ENCODE measurements around the gene RASL11A.

Gene RASL11A

GRCh38 chr13:27273658-27274425 lies 3.2 kb downstream of the RASL11A start:
- ChIA-PET POLR2A (no interaction called here), CTCF (interaction anchor here (1.1 to 4.0 kb wide), 6 partner anchors 11 to 302 kb away, joined by 3 to 24 read pairs (median 6); no protein-coding TSS in a partner anchor)
- no peak for TF ChIP-seq CTCF (IDR thresholded peaks at IDR 0.05; ENCODE audit: control extremely low read depth, extremely low read depth, low read depth, missing control alignments)
- DNase-seq (ENCODE audit: extremely low spot score), result no peak

GRCh38 chr13:27274631-27275030 lies 4.0 kb downstream of the RASL11A start:
- CTCF ChIA-PET, result interaction anchor here (1.0 to 2.1 kb wide), 11 partner anchors 8 to 328 kb away, joined by 3 to 10 read pairs (median 3); no protein-coding TSS in a partner anchor
- DNase-seq (ENCODE audit: extremely low spot score), result no peak
- no peak for TF ChIP-seq CTCF (IDR thresholded peaks at IDR 0.05; ENCODE audit: control extremely low read depth, extremely low read depth, low read depth, missing control alignments)
- POLR2A ChIA-PET, result no interaction called here

- ChIA-PET POLR2A (interaction anchor here (1.0 kb wide), 1 partner anchor 19 kb away, joined by 3 read pairs; no protein-coding TSS in a partner anchor), CTCF (interaction anchor here (1.3 to 1.6 kb wide), 2 partner anchors 10 to 13 kb away, joined by 4 to 5 read pairs; no protein-coding TSS in a partner anchor)
- DNase-seq (ENCODE audit: extremely low spot score), result no peak
- no peak for TF ChIP-seq CTCF (IDR thresholded peaks at IDR 0.05; ENCODE audit: control extremely low read depth, extremely low read depth, low read depth, missing control alignments)
Observed at GRCh38 chr13:27276188-27276587, 5.6 kb downstream of the RASL11A start.

GRCh38 chr13:27279506-27279905 lies 8.9 kb downstream of the RASL11A start:
- TF ChIP-seq CTCF (IDR thresholded peaks at IDR 0.05; ENCODE audit: control extremely low read depth, extremely low read depth, low read depth, missing control alignments), result no peak
- POLR2A ChIA-PET, result no interaction called here
- DNase-seq (ENCODE audit: extremely low spot score), result no peak
- CTCF ChIA-PET, result interaction anchor here (1.0 to 2.6 kb wide), 3 partner anchors 9 to 294 kb away, joined by 3 to 12 read pairs (median 3); partner anchors contain the start of gene RASL11A

- DNase-seq (ENCODE audit: extremely low spot score), result no peak
- CTCF ChIA-PET, result interaction anchor here (1.0 to 2.6 kb wide), 4 partner anchors 8 to 295 kb away, joined by 3 to 12 read pairs (median 4); partner anchors contain the start of gene RASL11A
- POLR2A ChIA-PET, result no interaction called here
Observed at GRCh38 chr13:27280009-27280656, 9.5 kb downstream of the RASL11A start.

More at GRCh38 chr13:27280009-27280656, 9.5 kb downstream of the RASL11A start:
- no peak for TF ChIP-seq CTCF (IDR thresholded peaks at IDR 0.05; ENCODE audit: control extremely low read depth, extremely low read depth, low read depth, missing control alignments)

Data from GM10248 (cell line).